GM12873 (cell line): ENCODE results near the gene BCL2A1.

Source experiments
- TF ChIP-seq, protein P1 (sequence below): IDR thresholded peaks from 2 replicates; pipeline ENCODE4 v1.5.1; 2012; ENCODE audit warnings: low read depth, mild to moderate bottlenecking, moderate library complexity, low read length, control low read depth; ENCODE audit not compliant: insufficient read depth; ENCODE audit errors: missing control alignments

BCL2A1 gene

DNA sequence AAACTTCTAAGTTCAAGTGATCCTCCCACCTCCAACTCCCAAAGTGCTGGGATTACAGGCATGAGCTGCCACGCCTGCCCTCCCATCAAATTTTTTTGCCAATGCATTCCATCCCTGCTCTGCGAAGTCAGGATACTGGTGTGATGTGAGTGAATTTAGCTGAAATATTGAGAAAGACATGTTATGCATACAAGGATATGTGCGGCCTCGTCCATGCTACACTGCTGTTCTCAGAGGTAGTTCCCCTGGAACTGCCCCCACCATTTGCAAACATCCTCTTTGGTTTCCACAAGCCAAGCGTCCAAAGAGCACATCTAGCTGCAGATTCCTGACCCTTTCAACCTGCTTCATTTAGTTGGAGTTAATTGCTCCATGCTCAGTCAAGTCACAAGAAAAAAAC lies 36.5 kb upstream of the BCL2A1 start:
- TF ChIP-seq, protein P1, sequence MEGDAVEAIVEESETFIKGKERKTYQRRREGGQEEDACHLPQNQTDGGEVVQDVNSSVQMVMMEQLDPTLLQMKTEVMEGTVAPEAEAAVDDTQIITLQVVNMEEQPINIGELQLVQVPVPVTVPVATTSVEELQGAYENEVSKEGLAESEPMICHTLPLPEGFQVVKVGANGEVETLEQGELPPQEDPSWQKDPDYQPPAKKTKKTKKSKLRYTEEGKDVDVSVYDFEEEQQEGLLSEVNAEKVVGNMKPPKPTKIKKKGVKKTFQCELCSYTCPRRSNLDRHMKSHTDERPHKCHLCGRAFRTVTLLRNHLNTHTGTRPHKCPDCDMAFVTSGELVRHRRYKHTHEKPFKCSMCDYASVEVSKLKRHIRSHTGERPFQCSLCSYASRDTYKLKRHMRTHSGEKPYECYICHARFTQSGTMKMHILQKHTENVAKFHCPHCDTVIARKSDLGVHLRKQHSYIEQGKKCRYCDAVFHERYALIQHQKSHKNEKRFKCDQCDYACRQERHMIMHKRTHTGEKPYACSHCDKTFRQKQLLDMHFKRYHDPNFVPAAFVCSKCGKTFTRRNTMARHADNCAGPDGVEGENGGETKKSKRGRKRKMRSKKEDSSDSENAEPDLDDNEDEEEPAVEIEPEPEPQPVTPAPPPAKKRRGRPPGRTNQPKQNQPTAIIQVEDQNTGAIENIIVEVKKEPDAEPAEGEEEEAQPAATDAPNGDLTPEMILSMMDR = no peak

DNA sequence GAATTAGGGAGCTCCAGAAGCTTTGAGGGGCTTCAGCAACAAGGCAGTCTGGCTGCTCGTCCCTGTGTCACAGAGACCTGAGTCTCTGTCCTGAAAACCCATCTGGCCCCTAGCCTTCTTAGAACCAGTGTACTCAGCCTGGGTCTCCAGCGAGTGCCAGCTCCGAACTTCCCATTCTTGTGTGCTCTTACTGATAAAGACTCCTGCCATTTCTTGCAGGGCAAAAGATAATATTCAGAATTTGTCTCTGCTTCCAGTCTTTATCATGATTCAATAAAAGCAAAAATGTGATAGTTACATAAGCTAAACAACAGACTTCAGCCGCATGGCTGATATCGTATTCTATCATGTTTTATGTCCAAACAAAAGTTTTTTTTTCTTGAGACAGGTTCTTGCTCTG lies 36.0 kb upstream of the BCL2A1 start:
- TF ChIP-seq, protein P1 = no peak

DNA sequence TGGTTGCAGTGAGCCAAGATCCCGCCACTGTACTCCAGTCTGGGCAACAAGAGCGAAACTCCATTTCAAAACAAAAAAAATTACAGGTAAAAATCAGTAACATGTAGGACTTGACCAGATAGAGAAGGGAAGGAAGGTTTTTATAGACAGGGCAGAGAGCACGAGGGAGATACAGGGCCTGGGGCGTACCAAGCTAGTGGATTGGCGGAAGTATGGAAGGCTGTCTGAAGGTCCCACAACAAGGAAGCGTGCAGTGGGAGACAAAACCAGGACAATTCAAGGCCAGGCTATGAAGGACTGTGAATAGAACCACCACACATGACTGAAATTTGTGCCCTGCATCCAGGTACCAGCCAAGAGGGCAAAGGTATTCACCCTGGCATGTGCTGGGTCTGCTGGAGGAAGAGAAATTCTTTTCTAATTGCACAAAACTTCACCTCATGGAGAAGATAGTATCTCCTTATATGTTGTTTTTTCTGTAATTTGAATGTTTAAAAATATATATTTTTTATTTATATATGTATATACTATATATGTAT lies 33.0 kb upstream of the BCL2A1 start:
- TF ChIP-seq, protein P1 = no peak

DNA sequence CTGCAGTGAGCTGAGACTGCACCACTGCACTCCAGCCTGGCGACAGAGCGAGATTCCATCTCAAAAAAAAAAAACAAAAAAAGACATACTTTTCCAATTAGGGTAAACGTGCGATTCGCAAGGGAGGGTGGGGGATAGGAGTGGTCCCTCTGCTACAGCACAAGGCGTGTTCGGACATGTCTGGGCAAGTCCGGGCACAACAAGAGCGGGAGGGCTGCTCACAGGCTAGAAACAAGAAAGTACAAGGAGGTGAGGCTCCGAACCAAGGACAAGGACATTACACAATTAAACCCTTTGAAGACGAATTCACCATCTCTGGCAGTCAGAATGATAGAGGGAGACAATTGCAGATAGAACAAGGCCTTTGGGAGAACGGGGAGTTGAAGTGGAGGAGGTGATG lies 32.2 kb upstream of the BCL2A1 start:
- TF ChIP-seq, protein P1 = no peak

DNA sequence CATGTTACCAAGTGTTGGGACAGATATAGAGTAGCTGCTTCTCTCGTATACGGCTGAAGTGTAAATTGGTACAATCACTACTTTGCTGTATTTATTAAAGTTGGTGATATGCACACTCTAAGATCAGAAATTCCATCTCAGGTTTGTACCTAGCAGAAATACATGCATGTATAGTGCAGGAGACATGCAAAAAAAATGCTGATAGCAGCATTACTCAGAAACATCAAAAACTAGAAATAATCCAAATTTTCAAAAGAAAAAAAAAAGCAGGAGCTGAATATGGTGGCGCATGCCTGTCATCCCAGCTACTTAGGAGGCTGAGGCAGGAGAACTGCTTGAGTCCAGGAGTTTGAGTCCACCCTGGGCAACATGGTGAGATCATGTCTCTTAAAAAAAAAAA lies 31.3 kb upstream of the BCL2A1 start:
- TF ChIP-seq, protein P1 = no peak

DNA sequence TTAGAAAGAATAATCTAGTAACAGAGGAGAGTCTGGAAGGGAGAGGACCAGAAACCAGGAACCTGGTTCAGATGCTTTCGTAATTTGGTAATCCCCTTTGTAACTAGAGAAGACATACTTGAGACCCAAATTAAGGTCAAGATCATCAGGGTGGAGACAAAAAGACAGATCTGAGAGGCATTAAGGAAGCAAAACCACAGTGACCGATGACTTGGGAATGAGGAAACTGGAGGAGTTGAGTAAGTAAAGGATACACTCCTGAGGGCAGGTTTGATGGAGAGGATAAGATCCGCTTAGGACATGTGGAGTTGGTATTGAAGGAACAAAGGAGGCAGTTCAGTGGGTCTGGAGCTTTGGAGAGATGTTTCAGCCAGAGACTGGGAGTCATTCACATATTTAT lies 23.6 kb upstream of the BCL2A1 start:
- TF ChIP-seq, protein P1 = no peak

DNA sequence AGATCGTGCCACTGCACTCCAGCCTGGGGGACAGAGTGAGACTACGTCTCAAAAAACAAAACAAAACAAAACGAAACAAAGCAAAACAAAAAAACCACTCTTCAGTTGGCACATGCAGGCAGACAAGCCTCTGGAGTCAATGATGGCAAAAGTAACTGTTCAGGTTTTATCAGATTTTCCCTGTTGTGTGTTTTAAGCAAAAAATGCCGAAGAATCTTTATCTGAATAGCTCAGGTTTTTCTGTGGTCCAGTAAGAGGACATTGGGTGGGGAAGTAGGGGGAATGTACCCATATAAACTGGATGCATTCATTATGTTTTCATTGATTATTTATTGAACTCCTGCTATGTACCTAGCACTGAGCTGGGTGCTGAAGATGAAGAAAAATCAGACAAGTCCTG lies 20.8 kb upstream of the BCL2A1 start:
- TF ChIP-seq, protein P1 = no peak
